HG03460 (cell line): Measurements from ENCODE around the gene ADAMTSL4.
"Not testable (repeated sequence)": the region's sequence is repeated elsewhere in the genome, so short reads cannot be mapped to it uniquely, and the experiment has no call there.

Source experiments
- ATAC-seq: cut with Tn5 transposase; IDR thresholded peaks from one replicate; pipeline ENCODE4 v1.9.1; 2021; ENCODE audit not compliant: unreplicated experiment

Gene ADAMTSL4

DNA sequence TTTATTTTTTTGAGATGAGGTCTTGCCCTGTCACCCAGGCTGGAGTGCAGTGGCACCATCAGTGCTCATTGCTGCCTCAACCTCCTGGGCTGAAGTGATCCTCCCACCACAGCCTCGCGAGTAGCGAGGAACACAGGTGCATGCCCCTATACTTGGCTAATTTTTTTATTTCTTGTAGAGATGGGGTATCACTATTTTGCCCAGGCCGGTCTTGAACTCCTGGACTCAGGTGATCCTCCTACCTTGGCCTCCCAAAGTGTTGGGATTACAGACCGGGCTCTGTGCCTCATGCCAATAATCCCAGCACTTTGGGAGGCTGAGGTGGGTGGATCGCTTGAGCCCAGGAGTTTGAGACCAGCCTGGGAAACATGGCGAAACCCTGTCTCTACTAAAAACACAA is 32.2 kb downstream of the ADAMTSL4 start:
- ATAC-seq, result not testable (repeated sequence)

DNA sequence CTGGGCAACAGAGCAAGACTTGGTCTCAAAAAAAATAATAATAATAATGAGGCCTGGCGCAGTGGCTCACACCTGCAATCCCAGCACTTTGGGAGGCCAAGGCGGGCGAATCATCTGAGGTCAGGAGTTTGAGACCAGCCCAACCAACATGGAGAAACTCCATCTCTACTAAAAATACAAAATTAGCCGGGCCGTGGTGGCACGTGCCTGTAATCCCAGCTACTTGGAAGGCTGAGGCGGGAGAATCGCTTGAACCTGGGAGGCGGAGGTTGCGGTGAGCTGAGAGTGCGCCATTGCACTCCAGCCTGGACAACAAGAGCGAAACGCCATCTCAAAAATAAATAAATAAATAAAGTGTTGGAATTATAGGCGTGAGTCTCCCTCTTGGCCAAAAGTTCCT is 32.8 kb downstream of the ADAMTSL4 start:
- ATAC-seq, result not testable (repeated sequence)

DNA sequence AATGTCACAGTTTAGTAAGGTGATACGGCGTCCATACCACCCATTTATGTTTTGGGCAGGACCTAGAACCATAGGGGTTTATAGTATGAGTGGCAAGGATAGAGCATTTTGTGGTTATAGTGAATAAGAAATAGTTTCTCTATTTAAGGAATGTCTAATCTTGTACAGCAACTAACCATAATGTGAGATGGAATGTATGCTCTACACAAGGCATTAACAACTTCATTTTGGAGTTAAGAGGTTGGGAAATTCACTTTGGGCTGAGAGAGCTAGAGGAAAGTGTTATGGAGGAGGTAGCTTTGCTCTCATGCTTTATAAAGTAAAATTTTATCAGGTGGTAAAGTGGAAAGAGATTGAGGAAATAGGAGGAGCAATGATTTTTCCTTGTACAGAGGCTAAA is 33.2 kb downstream of the ADAMTSL4 start:
- no peak for ATAC-seq

DNA sequence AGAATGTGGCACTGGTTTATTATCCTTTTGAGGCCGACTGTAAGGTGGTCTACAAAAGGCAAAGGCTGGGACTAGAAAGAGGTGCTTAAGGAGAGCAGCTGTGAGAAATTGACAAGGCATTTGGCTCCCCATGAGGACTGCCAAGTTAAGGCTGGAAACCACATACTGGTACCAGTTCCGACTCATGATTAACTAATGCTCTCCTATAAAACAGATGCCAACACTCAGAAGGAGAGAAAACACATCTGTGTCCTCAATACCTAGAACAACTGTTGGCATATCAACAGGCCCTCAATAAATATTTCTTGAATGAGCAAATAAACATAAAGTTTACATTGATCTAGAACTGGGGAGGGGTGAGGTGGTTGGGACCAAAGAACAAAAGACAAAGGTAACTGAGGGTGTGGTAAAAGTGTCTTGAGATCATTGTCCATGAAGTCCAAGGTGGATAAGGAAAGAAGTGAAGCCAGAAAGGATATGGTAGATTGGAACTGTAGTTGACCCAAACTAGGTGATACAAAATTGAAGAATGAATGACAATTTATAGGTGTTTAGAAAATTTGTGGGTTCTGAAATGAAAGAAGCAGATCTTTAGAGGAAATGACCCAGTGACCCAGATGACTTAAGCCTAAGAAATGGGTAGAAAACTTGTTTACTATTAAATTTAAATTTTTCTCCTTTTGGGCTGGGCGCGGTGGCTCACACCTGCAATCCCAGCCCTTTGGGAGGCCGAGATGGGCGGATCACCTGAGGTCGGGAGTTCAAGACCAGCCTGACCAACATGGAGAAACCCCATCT is 47.1 kb downstream of the ADAMTSL4 start:
- ATAC-seq, result no peak

DNA sequence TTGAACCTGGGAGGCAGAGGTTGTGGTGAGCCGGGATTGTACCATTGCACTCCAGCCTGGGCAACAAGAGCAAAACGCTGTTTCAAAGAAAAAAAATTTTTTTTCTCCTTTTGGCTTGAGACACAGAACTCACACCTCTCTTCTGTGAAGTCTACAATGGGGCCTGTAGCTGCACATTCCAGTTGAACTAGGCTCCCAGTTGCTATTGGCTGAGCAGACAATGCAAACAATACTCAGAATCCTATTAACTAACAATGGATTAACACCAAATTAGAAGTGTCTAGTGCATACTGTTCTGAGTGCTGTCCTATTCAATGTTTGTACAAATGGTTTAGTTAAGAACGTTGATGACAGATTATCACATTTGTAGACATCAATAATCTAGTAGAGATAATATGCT is 47.8 kb downstream of the ADAMTSL4 start:
- no peak for ATAC-seq

DNA sequence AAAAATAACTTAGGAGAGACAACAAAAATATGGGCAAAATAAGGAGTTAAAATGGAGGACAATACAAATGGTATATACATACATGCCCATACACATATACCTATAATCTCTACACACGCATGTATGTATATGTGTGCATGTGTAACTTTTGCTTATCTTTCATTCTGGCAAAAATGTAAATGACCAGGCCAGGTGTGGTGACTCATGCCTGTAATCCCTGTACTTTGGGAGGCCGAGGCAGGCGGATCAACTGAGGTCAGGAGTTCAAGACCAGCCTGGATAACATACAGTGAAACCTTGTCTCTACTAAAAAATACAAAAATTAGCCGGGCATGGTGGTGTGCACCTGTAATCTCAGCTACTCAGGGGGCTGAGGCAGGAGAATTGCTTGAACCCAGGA is 49.1 kb downstream of the ADAMTSL4 start:
- ATAC-seq, result not testable (repeated sequence)

DNA sequence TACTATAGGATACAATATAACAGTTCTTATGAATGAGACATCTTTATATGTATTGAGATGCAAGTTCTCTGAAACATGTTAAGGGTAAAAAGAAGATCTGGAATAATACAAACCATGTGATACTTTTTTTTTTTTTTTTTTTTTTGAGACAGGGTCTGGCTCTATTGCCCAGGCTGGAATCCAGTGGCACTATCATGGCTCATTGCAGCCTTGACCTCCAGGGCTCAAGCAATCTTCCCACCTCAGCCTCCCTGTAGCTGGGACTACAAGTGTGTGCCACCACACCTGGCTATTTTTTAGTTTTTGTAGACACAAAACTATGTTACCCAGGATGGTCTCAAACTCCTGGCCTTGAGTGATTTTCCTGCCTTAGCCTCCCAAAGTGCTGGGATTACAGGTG is 52.3 kb downstream of the ADAMTSL4 start:
- no peak for ATAC-seq

DNA sequence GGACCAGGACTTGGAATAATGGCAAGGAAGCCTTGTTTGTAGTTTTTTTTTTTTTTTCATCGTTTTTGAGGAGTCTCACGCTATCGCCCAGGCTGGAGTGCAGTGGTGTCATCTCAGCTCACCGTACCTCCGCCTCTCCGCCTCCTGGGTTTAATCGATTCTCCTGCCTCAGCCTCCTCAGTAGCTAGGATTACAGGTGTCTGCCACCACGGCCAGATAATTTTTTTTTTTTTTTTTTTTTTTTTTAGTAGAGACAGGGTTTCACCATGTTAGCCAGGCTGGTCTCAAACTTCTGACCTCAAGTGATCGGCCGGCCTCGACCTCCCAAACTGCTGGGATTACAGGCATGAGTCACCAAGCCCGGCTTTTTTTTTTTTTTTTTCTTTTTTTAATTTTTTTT is 53.2 kb downstream of the ADAMTSL4 start:
- not testable (repeated sequence) for ATAC-seq

DNA sequence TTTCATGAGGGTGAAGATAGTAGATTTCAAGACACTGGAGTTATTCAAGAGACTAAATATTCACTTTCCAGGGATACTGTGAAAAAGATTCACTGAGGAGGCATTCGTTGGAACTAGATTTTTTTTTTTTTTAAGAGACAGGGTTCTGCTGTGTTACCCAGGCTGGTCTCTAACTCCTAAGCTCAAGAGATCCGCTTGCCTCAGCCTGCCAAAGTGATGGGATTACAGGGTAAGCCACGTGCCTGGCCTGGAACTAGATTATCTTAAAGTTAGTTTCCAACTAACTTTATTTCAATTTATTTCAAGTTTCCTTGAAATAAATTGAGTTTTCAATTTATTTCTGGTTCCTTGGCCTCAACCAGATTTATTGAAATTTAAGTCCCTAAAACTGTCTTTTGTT is 54.5 kb downstream of the ADAMTSL4 start:
- ATAC-seq, result no peak

DNA sequence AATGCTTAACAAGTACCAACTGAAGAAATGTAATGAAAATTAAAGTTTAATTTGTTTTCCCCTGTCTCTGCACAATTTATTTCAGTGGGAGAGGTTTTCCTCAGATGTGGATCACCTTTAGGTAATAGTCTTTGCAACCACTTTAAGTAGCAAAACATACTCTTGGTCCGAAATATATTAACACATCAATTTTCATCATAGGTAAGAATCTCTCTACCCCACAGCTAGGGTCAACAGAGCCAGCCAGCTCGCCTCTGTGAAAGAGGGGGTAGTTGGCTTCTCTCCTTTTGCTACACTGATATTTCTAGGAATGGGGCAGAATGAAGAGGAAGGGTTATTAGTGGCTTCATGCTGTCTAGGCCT is 55.0 kb downstream of the ADAMTSL4 start:
- no peak for ATAC-seq

DNA sequence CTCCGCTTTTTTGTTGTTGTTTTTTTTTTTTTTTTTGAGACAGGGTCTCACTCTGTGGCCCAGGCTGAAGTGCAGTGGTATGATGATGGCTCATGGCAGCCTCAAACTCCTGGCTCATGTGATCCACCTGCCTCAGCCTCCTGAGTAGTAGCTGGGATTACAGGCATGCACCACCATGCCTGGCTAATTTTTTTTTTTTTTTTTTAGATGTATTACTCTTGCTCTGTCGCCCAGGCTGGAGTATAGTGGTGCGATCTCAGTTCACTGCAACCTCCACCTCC is 56.2 kb downstream of the ADAMTSL4 start:
- not testable (repeated sequence) for ATAC-seq

DNA sequence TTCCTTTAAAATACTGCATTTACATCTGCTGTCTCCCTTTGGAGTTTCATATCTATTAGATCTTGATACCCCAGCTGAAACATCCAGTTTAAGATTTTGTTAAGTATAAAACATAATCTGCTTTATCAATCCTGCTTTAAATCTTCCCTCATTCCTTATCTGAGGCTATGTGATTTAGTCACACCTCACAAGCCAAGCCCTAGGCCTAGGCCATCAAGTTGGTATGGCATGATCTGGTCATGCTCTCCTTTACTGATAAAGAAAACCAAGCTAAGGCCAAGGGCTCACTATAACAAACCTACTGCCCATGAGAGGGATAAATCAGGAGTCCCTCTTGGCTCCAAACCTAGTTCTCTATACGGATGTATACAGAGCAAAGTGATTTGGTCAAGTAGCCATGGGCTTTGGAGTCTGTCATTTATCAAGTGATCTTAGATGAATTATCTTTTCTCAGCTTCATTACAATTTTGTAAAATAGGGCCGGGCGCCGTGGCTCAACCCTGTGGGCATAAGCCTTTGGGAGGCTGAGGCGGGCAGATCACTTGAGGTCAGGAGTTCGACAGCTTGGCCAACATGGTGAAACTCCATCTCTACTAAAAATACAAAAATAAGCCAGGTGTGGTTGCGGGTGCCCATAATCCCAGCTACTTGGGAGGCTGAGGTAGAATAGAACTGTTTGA is 57.4 kb downstream of the ADAMTSL4 start:
- ATAC-seq, result no peak

DNA sequence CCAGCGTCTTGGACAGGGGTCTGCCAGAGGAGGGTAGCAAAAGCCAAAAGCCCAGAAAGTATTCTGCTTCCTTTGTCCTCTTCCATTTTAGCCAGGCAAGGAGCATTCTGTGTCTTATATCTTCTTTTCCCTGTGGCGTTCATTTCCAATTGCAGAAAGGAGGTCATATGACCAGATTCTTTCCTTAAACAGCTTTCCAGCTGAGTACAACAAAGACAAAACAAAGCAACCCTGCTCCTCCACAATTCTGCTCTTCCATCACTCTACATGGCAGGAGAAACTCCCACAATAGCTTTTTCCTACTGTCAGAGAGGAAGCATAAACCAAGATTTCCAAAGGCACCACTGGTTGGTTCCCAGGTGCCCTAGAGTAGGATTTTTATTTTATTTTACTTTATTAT is 60.5 kb downstream of the ADAMTSL4 start:
- ATAC-seq, result no peak
